HL-60 (cell line): ENCODE measurements around the gene FBXO17.

Experiments
- GABPA ChIP-seq: IDR thresholded peaks from 2 replicates; pipeline ENCODE4 v1.6.1; 2012; ENCODE audit warnings: low read depth
- POLR2AphosphoS5 ChIP-seq: IDR thresholded peaks from 2 replicates; pipeline ENCODE4 v1.6.1; 2012; ENCODE audit warnings: low read depth
- TF ChIP-seq, protein P1 (sequence below): IDR thresholded peaks from one replicate; pipeline ENCODE4 v1.5.1; 2011; ENCODE audit warnings: low read length, control low read depth, inconsistent platforms; ENCODE audit not compliant: insufficient read depth
- TF ChIP-seq, protein P2 (sequence below): IDR thresholded peaks from 2 replicates; pipeline ENCODE4 v1.6.1; 2012; ENCODE audit warnings: low read depth; ENCODE audit not compliant: insufficient replicate concordance

DNA sequence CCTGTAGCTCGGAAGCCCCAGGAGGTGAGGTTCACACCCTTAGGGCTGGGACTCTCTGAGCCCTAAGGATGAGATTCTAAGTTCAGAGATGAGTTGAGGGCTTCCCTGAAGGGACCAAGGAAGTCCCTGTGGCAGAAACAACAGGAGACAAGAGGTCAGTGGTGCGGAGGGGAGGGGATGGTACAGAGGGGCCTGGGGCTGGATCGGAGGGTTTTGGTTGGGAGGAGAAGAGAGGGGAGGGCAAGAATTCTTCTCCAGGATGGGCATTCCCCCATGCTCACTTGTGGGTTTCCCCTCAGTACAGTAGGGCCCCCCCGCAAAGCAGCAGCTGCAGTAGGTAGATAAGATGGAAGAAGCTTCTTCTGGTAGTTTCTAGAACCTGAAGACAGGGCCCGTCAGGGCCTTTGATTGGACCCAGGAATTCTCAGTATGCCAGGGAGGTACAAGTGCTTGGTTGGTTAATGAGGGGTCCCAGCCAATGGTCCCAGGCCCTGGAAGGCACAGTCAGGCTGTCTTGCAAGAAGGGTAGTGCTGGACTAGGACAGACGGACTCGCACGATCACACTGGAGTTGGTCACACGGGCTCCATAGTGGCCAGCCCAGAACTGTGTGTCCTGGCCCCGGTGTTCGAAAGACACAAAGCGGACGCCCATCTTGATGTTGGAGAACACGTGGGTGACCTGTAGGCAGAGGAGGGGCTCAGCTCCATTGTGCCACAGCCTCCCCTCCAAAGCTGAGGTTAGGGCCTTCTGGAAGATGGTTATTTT, 49.5 kb upstream of the FBXO17 start:
- TF ChIP-seq POLR2AphosphoS5 = no peak
- TF ChIP-seq, protein P1, sequence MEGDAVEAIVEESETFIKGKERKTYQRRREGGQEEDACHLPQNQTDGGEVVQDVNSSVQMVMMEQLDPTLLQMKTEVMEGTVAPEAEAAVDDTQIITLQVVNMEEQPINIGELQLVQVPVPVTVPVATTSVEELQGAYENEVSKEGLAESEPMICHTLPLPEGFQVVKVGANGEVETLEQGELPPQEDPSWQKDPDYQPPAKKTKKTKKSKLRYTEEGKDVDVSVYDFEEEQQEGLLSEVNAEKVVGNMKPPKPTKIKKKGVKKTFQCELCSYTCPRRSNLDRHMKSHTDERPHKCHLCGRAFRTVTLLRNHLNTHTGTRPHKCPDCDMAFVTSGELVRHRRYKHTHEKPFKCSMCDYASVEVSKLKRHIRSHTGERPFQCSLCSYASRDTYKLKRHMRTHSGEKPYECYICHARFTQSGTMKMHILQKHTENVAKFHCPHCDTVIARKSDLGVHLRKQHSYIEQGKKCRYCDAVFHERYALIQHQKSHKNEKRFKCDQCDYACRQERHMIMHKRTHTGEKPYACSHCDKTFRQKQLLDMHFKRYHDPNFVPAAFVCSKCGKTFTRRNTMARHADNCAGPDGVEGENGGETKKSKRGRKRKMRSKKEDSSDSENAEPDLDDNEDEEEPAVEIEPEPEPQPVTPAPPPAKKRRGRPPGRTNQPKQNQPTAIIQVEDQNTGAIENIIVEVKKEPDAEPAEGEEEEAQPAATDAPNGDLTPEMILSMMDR = no peak
- no peak for TF ChIP-seq GABPA
- TF ChIP-seq, protein P2, sequence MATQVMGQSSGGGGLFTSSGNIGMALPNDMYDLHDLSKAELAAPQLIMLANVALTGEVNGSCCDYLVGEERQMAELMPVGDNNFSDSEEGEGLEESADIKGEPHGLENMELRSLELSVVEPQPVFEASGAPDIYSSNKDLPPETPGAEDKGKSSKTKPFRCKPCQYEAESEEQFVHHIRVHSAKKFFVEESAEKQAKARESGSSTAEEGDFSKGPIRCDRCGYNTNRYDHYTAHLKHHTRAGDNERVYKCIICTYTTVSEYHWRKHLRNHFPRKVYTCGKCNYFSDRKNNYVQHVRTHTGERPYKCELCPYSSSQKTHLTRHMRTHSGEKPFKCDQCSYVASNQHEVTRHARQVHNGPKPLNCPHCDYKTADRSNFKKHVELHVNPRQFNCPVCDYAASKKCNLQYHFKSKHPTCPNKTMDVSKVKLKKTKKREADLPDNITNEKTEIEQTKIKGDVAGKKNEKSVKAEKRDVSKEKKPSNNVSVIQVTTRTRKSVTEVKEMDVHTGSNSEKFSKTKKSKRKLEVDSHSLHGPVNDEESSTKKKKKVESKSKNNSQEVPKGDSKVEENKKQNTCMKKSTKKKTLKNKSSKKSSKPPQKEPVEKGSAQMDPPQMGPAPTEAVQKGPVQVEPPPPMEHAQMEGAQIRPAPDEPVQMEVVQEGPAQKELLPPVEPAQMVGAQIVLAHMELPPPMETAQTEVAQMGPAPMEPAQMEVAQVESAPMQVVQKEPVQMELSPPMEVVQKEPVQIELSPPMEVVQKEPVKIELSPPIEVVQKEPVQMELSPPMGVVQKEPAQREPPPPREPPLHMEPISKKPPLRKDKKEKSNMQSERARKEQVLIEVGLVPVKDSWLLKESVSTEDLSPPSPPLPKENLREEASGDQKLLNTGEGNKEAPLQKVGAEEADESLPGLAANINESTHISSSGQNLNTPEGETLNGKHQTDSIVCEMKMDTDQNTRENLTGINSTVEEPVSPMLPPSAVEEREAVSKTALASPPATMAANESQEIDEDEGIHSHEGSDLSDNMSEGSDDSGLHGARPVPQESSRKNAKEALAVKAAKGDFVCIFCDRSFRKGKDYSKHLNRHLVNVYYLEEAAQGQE = no peak
